NK-92 (cell line): Measurements from ENCODE around the gene PLEKHS1.
"Not testable (repeated sequence)": the region's sequence is repeated elsewhere in the genome, so short reads cannot be mapped to it uniquely, and the experiment has no call there.

Experiments
- DNase-seq: peaks from one replicate; lab custom pipeline; 2025; ENCODE audit not compliant: unreplicated experiment; lab: John Stamatoyannopoulos, UW

Gene PLEKHS1

DNA sequence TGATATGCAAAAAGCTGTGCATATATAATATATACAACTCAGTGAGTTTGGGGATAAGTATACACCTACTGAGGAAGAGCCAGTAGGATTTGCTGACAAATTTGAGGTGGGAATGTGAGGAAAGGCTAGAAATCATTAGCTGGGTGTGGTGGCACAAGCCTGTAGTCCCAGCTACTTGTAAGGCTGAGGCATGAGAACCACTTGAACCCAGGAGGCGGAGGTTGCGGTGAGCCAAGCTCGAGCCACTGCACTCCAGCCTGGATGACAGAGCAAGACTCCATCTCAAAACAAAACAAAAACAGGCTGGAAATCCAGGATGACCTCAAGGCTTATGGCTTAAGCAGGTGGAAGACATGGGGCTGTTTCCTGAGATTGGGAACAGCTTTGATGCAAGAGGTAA, 10.6 kb upstream of the PLEKHS1 start:
- no peak for DNase-seq

DNA sequence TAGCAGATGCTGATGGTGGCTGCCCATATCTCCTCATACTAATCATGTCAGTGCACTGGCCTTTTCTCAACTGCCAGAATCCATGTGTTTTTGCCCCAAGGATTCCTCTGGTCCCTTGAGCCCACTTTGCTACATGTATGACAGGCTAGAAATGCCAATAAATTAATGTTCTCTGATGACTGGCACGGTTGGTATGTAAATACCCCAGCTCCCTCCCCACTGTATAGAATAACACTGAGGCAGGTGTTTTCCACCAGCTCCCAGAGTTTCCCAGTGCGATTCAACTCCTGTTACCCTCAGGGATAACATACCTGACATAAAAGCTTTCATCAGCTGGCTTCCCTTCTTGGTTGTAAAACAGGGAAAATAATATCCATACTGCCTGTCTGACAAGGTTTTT, 9.0 kb upstream of the PLEKHS1 start:
- no peak for DNase-seq

DNA sequence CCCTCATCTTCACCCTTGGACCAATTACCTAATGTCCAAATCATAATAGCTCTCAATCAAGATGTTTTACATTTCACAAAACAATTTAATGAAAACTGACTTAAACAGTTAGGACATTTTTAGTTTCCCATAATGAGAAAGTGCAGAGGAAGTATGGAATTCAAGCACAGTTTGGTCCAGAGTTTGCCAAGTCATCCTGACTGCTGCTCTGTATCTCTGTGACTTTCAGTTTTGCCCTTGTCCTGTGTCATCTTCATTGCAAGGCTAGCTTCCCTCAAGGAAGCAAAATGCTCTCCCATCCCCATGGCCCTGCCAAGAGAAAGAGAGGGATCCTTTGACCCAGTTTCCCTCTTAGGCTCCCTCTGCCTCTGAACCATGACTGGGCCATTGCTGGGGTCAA, 7.9 kb upstream of the PLEKHS1 start:
- DNase-seq, result no peak

DNA sequence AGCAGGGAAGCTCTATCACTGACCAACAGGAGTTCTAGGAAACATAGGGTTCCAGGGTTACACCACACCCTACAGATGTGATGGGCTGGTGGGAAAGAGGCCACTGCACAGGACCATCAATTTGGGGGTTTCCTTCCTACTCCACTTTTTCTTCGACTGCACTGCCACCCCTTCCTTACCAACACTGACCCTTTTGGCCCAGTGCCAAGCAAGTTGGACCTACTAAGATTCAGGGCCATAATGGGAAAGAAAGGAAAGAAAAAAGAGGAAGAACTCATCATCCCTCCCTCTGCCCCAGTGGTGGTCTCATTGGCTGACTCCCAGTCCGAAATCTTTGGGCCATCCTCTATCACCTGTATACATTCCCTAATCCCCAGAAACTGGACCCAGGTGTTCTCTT, 6.1 kb upstream of the PLEKHS1 start:
- DNase-seq, result no peak

DNA sequence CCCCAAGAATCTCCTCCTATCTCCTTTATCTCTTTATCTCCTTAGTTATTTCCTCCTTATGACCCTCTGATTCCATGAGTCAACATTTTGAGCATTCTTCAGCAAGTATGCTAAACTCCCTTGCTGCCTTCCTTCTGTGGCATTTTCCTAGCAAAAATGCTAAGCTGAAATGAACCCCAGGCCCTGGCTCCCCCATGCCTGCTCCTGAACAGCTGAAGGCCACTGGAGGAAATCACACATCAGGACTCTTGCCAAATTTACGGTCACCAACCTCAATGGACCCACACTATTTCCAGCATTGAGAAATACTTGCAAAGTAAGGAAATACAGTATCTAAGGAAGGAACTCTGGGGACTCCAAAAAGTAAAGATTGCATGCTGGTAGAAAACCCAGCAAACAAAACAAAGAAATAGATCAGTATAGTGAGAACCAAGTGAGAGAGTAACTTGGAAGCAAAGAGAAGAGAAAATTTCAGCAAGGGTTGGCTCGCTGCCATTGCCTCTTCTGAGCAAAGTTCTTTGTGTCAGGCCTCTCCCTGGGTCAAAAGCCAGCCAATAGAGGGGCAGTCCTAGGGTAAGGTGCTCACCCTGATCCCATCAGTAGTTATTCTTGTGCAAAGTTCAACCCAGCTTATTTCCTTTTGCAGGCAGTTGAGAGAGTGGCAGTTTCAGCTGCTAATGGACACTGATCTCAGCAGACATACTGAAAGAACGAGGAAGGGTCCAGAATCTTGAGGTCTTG, 5.1 kb upstream of the PLEKHS1 start:
- DNase-seq, result no peak

DNA sequence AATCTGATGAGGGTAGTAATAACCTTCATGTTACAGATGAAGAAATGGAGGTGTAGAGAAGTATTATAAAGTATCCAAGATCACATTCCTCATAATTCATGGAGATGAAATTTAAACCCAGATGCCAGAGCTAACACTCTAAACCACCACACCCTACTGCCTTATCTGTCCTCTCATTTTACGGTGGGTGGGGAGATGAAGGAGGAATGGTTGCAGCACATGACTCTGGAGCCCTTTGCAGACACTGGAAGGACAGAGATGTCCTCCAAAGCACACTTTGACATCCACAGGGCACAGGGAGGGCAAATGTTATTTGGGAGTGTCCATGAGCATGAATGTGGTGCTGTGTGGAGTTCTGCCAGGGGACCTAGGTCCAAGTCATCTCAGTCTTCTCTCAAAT, 1.1 kb downstream of the PLEKHS1 start:
- DNase-seq, result no peak

DNA sequence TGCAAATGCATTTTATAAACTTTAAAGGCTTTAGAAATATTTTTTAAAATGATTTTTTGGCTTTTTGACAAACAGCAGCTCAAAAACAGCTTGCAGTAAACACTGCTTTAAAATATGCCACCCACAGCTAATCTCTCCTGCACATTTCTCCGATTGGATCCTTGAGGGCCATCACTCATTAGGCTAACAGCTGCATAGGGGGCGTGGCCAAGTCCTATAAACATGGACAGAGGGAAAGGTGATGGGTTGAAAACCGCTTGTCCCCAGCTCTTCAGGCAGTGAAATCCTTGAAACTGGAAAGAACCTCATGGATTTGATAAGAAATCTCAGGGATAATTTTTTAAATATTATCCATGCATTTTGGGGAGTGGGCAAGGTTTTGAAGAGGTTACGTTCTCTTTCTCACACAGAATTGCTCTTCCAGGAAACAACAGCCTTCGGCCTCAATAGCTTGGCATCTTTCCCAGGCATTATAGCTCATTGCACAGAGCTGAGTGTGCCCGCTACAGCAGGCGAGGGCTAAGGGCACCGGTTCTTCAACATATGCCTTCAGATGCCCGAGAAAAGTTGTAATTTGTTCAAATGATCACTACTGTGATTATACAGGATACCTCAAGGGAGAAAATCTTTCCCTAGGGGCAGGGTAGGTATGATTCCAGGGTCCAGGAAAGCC, 1.7 kb downstream of the PLEKHS1 start:
- no peak for DNase-seq

DNA sequence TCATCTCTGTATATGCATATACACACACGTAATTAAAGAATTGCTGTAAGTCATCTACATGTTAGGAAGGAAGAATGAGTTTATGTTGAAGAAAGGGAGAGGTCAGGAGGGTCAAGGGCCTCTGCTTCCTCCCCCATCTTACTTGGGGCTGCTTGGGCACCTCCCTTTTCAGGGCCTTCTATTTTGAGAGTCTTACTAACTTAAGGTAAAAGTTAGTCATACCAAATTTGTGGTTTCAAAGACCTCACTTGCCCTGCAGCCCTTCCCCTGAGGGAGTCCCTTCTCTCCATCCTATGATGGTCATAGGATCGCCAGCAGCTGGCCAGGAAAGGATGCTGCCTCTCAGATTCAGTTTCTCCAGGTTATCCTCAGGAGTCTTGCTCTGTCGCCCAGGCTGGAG, 2.6 kb downstream of the PLEKHS1 start:
- DNase-seq, result no peak

DNA sequence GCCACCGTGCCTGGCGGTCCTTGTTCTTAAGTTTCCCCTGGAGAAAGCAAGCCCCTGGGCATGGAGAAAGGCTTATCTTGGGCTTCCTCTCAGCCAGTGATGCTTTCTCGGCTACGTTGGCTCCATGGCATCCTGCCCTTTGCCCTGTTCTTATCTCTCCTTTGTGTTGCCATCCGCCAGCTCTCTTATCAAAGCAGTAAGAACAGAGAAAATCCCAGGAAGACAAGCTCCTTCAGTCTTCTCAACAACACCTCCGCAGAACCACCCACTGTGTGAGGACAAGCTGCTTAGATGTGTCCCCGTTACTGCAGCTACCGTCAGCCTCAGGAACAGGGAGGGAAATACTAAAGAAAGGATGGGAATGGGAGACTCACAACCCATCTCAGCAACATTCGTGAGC, 3.3 kb downstream of the PLEKHS1 start:
- DNase-seq, result no peak

DNA sequence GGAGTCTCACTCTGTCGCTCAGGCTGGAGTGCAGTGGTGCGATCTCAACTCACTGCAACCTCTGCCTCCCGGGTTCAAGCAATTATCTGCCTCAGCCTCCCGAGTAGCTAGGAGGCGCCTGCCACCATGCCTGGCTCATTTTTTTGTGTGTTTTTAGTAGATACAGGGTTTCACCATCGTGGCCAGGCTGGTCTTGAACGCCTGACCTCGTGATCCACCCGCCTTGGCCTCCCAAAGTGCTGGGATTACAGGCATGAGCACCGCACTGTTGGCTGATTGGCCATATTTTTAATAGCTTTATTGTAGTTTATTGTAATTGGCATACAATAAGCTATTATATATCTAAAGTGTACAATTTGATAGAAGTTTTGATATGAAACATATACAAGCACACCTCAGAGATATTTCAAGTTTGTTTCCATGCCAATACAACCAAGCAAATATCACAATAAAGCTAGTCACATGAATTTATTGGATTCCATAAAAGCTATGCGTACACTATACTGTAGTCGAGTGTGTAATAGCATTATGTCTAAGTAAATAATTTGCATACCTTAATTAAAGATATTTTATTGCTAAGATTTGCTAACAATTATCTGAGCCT, 5.6 kb downstream of the PLEKHS1 start:
- no peak for DNase-seq

DNA sequence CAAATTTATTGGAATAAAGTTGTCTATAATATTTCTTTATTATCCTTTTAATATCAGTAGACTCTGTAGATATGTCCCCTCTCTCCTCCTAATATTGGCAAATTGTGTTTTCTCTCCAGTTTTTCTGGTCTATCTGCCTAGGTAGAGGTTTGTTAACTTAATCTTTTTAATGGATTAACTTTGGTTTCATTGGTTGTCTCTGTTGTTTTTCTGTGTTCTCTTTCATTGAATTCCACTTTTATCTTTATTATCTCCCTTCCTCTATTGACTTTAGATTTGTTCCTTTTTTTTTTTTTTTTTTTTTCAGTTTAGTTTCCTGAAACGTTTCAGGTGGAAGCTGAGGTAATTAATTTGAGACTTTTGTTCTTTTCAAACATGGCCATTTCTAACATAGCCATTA, 10.6 kb downstream of the PLEKHS1 start:
- no peak for DNase-seq

DNA sequence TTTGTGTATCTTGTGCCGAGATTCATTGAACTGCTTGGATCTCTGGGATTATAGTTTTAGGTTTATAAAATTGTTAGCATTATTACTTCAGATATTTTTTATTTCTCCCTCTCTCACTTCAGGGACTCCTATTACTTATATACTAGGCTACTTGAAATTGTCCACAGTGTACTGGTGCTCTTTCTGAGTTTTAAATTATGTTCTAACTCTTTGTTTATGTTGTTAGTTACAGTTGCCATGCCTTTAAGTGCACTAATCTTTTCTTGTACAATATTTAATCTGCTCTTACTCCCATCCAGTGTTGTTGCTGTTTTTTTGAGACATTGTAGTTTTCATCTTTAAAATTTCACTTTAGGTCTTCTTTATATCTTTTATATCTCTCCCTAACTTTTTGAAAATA, 13.1 kb downstream of the PLEKHS1 start:
- DNase-seq, result no peak

DNA sequence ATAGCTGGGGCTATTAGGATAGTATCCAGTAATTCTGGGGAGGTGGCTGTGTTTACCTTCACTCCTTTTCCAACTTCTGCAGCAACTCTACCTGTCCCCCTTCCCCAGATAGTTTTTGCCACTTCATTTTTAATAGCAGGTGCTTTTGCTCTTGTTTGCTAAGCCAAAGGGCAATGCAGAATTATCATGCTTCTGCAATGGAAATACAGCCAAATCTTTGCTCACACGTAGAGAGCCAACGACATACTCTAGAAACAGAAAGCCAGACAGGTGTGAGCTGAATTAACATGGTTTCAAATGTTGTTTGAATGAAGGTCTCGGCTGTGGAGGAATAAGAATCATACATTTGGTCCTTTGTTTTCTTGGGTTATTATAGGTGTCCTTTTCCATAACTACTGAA, 14.4 kb downstream of the PLEKHS1 start:
- no peak for DNase-seq

DNA sequence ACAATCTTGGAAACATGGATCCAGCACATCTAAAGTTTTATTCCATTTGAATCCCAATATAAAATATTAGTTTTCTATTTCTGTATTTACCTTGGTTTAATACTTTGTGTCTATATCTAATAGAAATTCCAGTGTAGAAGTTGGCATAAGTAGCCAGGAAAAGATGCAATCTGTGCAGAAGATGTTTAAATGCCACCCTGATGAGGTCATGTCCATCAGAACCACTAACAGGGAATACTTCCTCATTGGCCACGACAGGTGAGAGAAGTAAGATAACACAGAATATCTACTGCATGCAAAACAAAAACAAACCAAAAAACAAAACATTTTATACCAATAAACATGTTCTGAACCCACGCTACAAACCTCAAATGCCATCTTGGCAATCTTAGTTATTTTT, 15.7 kb downstream of the PLEKHS1 start:
- no peak for DNase-seq

DNA sequence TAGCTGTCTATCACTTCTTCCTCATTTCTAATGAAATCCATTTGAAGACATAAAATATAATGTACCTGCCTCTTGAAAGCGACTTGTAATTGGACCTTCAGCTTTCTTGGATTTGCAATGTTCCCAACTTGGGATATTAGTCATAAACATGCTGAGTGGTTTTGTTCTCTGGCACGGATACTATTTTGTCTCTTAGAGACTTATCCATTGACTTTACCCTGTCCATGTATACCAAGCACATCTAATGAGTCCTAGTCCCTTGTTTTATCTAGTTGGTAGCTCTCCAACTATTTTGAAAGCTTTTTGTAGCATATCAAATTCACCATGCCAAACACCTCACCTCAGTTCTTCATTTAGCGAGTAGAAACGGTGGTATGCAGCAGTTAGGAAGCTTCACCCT, 18.9 kb downstream of the PLEKHS1 start:
- no peak for DNase-seq

DNA sequence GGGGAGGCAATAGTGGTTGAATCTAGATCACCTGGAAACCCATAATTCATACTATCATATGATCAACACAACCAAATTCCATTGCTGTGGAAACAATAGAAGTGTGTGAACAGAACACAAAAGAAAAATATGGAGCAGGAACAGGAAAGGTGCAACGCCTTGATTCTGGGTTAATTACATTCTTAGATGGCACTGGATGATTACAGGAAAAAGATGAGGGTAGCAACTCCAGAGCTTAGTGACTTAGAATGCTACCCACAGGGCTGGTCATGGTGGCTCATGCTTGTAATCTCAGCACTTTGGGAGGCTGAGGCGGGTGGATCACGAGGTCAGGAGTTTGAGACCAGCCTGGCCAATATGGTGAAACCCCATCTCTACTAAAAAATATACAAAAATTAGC, 19.6 kb downstream of the PLEKHS1 start:
- not testable (repeated sequence) for DNase-seq

DNA sequence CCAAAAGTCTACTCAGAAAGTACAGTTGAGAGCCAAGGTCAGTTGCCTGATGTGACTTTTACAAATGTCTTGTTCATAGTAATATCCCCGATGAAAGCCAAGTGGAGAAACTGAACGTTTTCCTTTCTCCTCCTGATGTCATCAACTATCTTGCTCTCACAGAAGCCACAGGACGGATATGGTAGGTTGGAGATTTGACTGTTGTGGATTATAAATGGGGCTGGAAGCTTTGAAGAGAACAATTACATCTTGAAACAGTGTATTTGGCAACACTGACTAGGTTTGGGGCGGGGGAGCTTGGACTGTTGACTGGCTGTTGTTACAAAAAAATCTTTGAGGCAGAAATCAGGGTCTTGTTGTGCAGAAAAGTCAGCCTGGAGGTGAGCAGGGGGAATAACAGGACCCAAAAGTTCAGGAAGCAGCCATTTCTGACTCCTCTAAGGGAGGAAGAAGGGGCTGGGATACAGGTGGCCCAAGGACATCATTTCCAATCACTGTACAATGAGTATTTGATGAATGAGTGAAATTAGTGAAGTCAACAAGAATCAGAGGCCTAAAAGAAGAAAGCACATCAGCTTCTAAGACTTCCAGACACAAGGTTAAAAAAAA, 24.3 kb downstream of the PLEKHS1 start:
- DNase-seq, result no peak

DNA sequence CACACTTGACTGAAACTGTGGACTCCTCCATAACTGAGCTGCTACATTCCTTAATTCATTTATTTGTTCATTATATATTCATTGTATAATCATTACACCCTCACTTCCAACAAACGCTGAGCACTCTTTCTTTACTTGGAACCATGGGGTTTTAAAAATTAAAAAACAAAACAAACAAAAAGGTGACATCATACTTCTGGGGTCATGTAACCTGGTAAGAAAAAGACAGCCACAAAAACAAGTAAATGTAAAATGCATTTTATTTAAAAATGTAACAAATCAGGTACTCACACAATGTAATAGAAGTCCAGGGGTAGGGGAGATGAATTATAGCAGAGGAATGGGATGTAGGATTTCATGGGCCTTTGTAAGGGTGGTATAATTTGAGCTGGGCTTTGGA, 25.1 kb downstream of the PLEKHS1 start:
- no peak for DNase-seq

DNA sequence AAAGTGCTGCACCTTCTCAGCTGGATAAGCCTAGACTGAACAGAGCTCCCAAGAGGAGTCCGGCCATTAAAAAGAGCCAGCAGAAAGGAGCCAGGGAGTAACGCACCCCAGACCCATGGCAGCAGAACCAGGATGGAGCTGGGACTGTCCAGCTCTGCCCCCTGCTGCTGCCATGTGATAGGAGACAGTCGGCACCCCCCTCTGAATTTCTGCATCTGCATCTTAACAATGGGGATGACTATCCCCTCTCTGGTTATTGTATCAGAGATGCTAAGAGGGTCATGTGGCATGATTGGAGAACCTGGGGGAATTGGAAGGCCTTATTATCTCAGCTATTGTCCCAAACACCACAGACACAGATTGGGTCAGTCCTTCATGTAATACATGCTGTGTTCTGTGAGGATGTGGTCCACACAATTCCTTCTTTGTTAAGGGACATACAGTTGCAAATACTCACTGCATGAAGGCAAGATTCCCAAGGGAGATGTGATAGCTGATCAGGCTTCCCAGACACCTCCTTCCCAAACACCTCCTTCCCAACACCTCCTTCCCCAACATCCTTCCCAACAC, 29.3 kb downstream of the PLEKHS1 start:
- DNase-seq, result no peak

DNA sequence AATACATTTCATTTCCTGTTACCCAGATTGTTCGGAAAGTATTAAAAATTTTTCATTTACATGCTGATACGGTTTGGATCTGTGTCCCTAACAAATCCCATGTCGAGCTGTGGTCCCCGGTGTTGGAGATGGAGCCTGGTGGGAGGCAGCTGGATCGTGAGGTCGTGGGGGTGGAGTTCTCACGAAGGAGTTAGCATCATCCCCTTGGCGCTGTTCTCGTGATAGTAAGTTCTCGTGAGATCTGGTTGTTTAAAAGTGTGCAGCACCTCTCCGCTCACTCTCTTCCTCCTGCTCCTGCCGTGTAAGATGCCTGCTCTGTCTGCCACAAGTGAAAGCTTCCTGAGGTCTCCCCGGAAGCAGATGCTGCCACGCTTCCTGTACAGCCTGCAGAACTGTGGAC, 30.9 kb downstream of the PLEKHS1 start:
- DNase-seq, result no peak

DNA sequence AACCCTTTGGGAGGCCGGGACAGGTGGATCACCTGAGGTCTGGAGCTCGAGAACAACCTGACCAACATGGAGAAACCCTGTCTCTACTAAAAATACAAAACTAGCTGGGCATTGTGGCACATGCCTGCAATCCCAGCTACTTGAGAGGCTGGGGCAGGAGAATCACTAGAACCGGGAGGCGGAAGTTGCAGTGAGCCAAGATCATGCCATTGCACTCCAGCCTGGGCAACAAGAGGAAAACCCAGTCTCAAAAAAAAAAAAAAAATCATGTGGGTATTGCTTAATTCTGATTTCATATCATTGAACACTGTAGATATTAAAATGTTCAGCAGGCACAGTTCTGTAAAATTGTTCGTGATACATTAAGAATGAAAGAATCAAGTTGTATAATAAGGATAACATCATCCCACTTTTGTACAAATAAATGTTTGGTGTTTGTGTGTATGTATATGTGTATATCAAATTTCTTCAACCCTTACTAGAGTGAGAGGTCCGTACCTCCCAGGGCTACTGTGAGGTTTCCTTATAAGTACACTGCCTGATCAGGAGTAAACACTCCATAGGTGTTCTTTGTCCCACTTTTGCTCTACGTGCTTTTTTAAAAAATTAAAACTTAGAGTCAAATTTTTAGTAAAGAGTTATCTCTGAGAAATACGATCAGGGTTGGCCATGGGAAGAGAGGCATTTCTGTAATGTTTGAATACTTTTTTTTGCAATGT, 31.7 kb downstream of the PLEKHS1 start:
- no peak for DNase-seq
